ENCODE data around the gene FER. TPM values are rescaled to one million over a fixed set of nuclear protein-coding genes. Genes with fewer than 3 reads are reported as not detected.

Gene FER
- total and polyA plus RNA-seq, 10 donors: 0.96 to 38.8 (median 21.2) TPM

DNA sequence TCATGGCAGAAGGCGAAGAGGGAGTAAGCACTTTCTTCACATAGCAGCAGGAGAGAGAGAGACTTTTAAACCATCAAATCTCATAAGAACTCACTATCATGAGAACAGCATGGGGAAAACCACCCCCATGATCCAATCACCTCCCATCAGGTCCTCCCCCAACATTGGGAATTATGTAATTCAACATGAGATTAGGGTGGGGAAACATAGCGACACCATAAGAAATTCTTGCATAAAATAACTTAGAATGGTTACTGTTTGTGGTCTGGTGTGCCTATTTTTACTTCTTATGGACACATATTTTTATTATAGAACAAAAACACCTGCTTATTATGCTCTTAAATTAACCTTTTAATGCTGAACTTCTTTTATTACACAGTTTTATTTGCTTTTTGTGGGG, 364.0 kb downstream of the FER start:
- Histone ChIP-seq H3K36me3 (no peaks in the 10 kb centered on the region), H3K4me3 (no peak overlapping the region)
- no peak for DNase-seq

GRCh38 chr5:109113608-109114007, 365.9 kb downstream of the FER start:
- no peaks in the 10 kb centered on the region for H3K9me3 ChIP-seq
- WGBS, 5 donors: 95 to 99% (median 96%) methylated on average over 3 of the region's 3 CpGs

More for the DNA sequence above, 364.0 kb downstream of the FER start:
- Histone ChIP-seq H3K27me3 (replicated peaks in 1 of 7) (no peaks in the 10 kb centered on the region), H3K9me3 (no peaks in the 10 kb centered on the region), H3K27ac (no peak overlapping the region), H3K4me1 (peaks cover 0 to 3% (median 0%) of the 10 kb centered on the region in 6 donors)
- no peak for TF ChIP-seq POLR2A (IDR thresholded peaks at IDR 0.05)
- TF ChIP-seq, protein P1, sequence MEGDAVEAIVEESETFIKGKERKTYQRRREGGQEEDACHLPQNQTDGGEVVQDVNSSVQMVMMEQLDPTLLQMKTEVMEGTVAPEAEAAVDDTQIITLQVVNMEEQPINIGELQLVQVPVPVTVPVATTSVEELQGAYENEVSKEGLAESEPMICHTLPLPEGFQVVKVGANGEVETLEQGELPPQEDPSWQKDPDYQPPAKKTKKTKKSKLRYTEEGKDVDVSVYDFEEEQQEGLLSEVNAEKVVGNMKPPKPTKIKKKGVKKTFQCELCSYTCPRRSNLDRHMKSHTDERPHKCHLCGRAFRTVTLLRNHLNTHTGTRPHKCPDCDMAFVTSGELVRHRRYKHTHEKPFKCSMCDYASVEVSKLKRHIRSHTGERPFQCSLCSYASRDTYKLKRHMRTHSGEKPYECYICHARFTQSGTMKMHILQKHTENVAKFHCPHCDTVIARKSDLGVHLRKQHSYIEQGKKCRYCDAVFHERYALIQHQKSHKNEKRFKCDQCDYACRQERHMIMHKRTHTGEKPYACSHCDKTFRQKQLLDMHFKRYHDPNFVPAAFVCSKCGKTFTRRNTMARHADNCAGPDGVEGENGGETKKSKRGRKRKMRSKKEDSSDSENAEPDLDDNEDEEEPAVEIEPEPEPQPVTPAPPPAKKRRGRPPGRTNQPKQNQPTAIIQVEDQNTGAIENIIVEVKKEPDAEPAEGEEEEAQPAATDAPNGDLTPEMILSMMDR (IDR thresholded peaks at IDR 0.05 in 8 of 11, conservative IDR thresholded peaks at IDR 0.05 in 3 of 11): no peak
- WGBS, 5 donors: 78 to 92% (median 81%) methylated on average over 2 of the region's 2 CpGs
- intact Hi-C loops (cut with DNase I; ENCODE audit: low total_unique reads): no loop called here

GRCh38 chr5:109121225-109121624, 373.5 kb downstream of the FER start:
- Histone ChIP-seq H3K4me3 (no peak overlapping the region), H3K4me1 (no peaks in the 10 kb centered on the region), H3K27ac (no peak overlapping the region), H3K27me3 (replicated peaks in 1 of 7) (no peaks in the 10 kb centered on the region), H3K36me3 (no peaks in the 10 kb centered on the region), H3K9me3 (peaks cover 0 to 23% (median 18%) of the 10 kb centered on the region in 8 donors)
- intact Hi-C loops (cut with DNase I; ENCODE audit: low total_unique reads): no loop called here
- DNase-seq: no peak
- WGBS, 5 donors: 88 to 93% (median 92%) methylated on average over 3 of the region's 3 CpGs
- no peak for TF ChIP-seq POLR2A (IDR thresholded peaks at IDR 0.05)
- no peak for TF ChIP-seq POLR2AphosphoS5 (IDR thresholded peaks at IDR 0.05)
- TF ChIP-seq, protein P1 (IDR thresholded peaks at IDR 0.05 in 8 of 11, conservative IDR thresholded peaks at IDR 0.05 in 3 of 11): no peak

More at GRCh38 chr5:109113608-109114007, 365.9 kb downstream of the FER start:
- DNase-seq: no peak
- Histone ChIP-seq H3K4me1 (no peaks in the 10 kb centered on the region), H3K27ac (no peak overlapping the region), H3K36me3 (no peaks in the 10 kb centered on the region), H3K27me3 (replicated peaks in 1 of 7) (no peaks in the 10 kb centered on the region), H3K4me3 (no peak overlapping the region)
- TF ChIP-seq, protein P1 (IDR thresholded peaks at IDR 0.05 in 8 of 11, conservative IDR thresholded peaks at IDR 0.05 in 3 of 11): no peak
- no peak for TF ChIP-seq POLR2AphosphoS5 (IDR thresholded peaks at IDR 0.05)
- TF ChIP-seq POLR2A (IDR thresholded peaks at IDR 0.05): no peak
- intact Hi-C loops (cut with DNase I; ENCODE audit: low total_unique reads): no loop called here

DNA sequence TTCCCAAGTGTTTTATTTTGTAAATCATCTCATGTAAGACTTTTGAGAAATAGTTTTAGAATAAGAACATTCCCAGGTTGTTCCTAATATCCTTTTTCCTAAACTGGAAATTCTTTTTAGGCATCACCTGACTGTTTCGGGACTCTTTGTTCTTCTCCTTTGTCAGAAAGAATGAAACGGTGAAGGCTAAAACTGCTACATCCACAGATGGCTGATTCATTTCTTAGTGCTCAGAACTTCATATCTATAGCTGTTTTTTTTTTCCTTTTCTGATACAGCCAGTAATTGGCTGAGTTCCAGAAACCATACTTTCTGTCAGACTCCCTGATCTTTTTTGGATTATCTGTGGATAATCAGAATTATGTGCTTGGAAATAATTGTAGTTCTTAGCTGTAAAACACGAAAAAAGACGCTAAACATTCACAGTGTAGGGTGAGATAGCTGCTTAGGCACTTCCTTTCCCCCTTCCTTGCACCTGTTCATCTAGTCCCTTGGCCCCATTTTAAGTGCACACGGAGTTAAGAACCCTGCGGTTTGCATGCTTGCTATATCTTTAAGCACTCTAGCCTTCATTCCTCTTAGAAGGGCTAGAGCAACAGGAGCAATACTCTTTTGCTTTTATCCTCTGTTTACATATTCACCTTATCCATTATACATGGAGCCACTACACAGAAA, 378.2 kb downstream of the FER start:
- Histone ChIP-seq H3K4me1 (no peaks in the 10 kb centered on the region), H3K4me3 (no peak overlapping the region), H3K27me3 (replicated peaks in 1 of 7) (no peaks in the 10 kb centered on the region), H3K9me3 (peaks cover 0 to 9% (median 8%) of the 10 kb centered on the region in 8 donors), H3K36me3 (no peaks in the 10 kb centered on the region), H3K27ac (no peak overlapping the region)
- intact Hi-C loops (cut with DNase I; ENCODE audit: low total_unique reads): no loop called here
- 90 to 93% (median 91%) methylated on average over 6 of the region's 6 CpGs for WGBS, 5 donors
- no peak for DNase-seq
- TF ChIP-seq POLR2A (IDR thresholded peaks at IDR 0.05): no peak
- TF ChIP-seq, protein P1 (IDR thresholded peaks at IDR 0.05 in 8 of 11, conservative IDR thresholded peaks at IDR 0.05 in 3 of 11): no peak
- no peak for TF ChIP-seq POLR2AphosphoS5 (IDR thresholded peaks at IDR 0.05)
